EH (cell line): Measurements from ENCODE around the gene G2E3.
A peak's percentile ranks its signal among the peaks of the same experiment; 100 is the strongest.
"Not testable (repeated sequence)": the region's sequence is repeated elsewhere in the genome, so short reads cannot be mapped to it uniquely, and the experiment has no call there.

Experiments
- DNase-seq: peaks from one replicate; pipeline ENCODE4 v3.0.0-alpha.2; 2015; ENCODE audit warnings: low read depth

Gene G2E3

DNA sequence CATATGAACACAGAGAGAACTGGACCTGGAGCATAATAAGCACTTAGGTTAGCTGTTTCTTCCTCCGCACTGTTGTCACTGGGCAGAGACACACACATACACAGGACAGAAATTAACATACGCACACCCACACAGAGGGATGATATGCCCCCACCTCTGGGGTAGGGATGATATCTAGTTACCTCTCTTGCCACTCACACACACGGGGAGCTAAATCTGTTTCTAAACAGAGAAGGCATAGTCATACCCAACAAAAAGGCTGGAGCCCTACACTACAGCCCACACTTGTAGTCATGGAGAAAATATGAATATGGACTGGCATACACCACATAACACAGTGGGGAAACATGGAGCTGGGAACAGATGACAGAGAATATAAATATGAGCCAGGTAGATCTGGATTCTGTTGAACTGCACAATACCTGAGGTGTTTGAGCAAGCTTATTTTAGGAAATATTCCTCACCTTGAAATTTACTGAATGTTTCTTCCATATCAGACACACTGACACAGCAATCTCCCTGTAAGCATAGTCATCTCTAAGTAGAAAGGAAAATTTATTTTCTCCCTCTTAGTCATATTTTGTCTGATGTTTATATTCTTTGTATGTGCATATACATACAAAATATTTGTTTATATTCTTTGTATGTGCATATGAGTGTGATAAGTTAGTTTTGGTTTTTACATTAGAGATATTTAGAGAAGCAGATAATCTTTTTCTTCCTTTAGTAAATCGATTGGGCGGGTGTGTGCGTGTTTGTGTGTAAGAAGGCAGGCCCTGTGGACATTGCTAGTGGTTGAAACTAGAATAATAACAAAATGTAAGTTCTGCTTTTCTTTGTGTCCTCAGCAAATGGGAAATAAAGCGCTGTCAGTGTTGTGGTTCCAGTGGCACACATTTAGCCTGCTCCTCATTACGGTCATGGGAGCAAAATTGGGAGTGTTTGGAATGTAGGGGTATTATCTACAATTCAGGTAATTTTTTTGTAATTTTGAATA, 42.3 kb downstream of the G2E3 start:
- no peak for DNase-seq

DNA sequence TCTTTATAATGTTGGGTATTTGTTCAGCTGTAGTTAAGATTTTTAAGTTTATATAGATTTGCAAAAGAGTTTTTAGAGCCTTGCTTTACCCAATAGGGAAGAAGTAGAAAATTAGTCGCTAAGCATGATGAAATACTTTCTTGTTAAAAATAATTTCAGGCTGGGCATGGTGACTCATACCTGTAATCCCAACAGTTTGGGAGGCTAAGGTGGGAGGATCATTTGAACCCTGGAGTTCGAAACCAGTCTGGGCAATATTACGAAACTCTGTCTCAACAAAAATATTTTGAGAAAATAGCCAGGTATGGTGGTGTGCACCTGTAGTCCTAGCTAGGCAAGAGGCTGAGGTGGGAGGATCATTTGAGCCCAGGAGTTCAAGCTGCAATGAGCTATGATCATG, 44.4 kb downstream of the G2E3 start:
- DNase-seq = no peak

DNA sequence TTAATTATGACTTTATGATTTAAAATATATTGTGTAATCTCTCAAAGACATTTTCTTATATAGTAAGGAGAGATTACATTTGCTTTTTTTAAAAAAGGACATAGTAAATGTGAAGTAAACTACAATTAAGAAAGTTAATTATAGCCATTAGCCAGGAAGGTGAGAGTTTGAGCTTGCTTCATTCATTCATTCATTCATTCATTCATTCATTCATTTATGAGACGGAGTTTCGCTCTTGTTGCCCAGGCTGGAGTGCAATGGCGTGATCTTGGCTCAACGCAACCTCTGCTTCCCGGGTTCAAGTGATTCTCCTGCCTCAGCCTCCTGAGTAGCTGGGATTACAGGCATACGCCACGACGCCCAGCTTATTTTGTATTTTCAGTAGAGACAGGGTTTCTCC, 45.7 kb downstream of the G2E3 start:
- not testable (repeated sequence) for DNase-seq

DNA sequence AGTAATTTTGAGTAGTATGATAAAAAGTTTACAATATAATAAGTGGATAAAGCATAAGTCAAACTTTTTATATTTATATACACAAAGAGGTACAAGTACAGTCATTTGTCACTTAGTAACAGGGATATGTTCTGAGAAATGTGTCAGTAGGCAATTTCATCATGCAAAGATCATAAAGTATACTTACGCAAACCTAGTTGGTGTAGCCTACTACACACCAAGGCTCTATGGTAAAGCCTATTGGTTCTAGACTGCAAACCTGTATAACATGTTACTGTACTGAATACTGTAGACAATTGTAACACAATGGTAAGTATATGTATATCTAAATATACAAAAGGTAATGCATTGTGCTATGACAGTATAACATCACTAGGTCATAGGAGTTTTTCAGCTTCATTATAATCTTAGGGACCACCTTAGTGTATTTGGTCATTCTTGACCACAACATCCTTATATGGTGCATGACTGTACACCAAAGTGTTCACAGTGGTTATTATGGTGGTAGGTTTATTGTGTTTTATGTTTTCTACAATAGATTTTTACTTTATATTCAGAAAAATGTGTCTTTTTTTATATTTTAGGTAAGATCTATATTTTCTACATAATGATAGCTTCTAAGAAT, 48.3 kb downstream of the G2E3 start:
- peak; percentile 43 for DNase-seq

DNA sequence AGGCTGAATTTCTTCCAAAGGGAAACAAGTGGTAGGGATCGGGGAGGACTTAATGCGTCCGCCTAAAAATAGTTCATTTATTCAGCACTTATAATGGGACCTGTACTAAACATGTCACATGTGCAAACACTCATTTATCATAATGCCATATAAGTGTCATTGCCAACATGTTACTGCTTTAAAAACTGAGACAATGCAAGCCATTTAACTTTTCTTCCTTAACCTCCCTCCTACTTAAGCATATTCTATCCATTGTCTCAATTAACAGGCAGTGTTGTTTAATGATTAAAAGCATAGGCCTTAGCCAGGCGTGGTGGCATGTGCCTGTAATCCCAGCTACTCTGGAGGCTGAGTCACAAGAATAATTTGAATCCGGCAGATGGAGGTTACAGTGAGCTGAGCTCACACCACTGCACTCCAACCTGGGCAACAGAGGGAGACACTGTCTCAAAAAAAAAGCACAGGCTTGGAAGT, 49.6 kb downstream of the G2E3 start:
- peak; percentile 69 for DNase-seq

DNA sequence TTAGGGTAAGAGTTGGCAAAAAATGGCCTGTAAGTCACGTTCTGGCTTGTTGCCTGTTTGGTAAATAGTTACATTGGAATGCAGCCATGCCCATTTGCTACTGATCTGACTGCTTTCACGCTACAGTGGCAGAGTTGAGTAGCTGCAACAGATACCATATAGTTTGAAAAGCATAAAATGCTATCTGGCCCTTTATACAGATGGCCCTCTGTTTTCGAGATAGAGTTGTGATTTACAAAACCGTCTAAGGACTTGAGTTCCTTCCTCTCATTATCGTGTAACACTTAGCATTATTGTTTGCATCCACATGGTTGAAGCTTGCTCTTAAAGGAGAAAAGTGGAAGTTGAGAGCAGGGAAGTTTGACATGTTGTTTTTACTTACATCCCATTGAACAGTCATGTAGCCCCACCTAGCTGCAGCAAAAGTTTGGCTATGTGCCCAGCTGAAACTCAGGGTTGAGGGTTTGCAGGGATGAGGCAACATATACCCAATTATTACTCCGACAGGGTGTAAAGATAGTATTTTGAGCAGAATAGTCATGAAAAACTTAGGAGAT, 51.9 kb downstream of the G2E3 start:
- peak; percentile 71 for DNase-seq

DNA sequence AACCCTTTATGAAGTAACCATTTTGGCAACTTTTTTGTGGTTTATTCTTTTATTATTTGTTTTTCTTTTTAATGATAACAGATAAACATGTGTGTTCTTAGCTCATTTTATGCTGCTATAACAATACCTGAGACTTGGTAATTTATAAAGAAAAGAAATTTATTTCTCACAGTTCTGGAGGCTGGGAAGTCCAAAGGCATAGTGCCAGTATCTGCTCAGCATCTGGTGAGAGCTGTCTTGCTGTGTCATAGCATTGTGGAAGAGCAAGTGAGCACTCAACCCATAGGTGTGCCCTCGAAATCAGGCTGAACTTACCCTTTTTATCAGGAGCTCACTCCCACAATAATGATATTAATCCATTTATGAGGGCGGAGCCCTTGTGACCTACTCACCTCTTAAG, 55.2 kb downstream of the G2E3 start:
- DNase-seq = no peak

DNA sequence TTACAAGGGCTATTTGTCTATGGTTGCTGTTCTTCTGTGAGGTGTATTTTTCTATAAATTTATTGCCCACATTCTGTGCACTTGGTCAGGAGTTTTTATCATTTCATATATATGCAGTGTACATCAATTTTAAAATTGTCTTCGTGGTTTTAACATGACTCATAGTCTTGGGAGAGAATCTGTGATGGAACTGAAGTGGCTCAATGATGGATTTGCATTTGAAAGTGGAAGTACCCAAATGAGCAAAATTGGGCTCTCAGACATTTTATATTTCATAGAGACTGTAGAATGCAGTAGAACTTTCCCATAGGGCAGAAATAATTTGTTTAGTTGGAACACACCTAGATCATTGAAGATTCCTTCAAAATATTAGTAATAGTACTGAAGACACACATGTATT, 61.2 kb downstream of the G2E3 start:
- peak; percentile 72 for DNase-seq

DNA sequence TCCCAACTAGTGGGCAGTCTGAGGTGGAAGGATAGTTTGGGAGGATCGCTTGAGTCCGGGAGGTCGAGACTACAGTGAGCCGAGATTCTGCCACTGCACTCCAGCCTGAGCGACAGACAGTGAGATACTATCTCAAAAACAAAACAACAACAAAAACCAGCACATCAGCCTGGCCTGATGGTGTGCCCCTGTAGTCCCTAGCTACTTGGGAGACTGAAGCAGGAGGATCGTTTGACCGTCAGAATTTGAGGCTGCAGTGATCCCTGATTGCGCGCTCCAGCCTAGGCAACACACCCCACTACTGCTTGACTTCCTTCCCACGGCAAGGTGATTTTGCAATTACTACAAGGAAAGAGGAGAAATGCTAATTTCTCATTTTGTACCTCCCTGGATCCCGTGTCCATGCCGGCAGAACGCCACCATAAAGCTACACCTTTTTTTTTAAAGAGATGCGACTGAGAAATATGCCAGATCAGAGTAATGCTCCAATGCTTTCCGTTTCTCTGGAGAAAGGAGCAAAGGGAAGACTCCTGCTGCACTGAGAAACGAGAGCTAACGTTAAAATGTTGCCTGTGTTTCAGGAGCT, 62.5 kb downstream of the G2E3 start:
- DNase-seq = no peak

DNA sequence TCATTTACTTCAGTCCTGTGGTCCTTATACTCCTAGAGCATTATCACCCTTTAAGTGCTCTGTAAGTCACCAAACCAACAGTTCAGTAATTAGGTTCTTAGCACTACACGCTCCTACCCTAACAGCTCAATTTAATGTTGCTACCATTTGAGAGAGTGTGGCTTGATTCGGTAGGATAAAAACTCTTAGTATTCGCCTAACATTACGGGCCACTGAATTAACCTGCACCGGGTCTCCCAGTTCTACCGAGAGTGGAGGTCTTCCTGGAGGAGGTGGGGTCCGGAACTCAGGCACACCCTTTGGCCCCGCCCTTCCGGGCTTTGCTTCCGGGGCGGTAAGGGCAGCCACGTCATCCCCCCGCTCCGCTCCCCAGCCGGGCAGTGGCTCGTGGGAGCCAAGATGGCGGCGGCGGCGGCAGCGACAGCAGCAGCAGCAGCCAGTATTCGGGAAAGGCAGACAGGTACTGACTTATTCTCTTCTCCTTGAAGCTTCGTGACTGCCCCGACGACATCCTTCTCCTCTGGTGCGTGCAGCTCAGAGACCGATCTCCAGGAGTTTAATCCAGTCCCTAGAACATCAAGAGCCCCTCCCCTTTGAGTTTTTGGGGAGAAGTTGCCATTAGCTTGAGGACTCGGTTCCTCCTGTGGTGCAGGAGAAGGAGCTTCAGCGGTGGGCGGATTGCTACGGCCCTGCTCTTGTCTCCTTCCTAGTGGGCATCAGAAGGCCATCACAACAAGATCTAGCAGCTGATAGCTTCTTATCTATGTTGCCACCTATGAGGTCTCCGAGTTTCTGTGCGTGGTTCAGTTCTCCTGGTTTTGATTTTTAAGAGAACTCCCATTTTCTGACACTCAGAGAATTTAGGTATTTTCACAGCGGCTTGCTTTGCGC, 63.2 kb downstream of the G2E3 start, which contains the start of gene SCFD1:
Gene SCFD1, plus strand, starts transcription at position 380 of the 891 bp plus-strand sequence. Its CDS starts 20 bp downstream, at position 400.
- DNase-seq = peak; percentile 91

DNA sequence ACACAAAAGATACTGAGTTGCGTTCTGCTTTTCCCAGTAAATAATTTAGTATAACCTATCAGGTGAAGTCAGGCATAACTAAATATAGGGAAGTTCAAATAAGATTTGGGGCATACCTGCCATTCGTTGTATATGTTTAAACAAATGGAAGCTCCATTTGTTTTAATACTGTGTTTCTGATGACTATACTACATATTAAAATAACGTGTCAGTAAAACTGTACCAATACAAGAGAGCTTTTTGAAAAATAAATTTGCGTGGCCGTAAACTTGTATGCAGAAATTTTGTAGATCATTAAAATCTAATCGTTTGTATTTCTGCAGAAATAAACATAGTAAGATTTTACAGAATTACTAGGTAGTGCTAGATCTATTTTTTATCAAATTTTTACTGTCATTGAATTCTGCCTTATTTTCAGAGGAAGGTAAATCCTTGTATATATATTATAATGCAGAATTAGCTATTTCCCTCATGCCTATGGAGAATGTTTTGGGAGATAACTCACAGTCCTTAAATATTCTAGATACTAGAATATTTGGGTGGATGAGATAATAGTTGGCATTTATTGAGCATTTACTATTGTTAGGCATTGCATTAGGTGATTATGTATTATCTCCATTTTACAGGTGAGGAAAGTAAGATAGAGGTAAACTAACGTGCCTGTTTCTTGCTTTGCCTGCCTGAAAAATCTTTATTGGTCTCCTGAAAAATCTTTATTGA, 64.6 kb downstream of the G2E3 start:
- no peak for DNase-seq

DNA sequence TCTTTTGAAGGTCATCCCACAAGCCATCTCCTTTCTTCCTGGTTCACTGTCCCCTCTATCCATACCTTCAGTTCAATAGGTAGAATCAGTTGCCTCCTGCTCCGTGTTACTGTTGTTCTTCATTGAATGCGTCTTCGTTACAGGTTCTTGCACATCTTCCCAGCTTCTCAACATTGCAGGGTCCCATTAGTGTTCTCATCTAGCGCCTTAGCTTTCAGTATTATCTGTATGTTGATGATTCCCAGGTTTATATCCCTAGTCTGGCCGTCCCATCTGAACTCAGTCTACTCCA, 65.1 kb downstream of the G2E3 start:
- DNase-seq = no peak

DNA sequence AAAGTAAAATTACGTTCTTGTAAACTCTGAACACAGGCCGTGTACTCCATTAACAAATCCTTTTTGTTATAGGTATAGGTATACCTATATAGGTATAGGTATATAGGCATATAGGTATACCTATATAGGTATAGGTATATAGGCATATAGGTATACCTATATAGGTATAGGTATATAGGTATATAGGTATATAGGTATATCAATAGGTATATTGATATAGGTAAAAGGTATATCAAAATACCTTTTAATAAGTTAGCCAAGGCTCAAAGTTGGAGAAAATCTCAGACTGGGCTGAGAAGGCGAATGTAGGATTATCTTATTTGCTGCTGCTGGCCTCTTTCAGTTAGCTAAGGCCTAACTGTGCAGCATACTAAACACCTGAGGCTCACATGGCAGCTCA, 66.6 kb downstream of the G2E3 start:
- no peak for DNase-seq

DNA sequence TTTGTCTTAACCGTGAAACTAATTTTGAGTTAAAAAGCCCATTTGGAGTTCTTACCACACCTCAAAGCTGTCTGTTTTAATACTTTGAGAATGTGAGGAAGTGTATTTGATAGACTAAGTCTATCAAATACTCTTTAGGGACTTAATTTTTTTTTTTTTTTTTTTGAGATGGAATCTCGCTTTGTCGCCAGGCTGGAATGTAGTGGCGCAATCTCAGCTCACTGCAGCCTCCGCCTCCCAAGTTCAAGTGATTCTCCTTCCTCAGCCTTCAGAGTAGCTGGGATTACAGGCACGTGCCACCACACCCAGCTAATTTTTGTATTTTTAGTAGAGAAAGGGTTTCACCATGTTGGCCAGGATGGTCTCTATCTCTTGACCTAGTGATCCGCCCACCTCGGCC, 70.5 kb downstream of the G2E3 start:
- peak; percentile 77 for DNase-seq

DNA sequence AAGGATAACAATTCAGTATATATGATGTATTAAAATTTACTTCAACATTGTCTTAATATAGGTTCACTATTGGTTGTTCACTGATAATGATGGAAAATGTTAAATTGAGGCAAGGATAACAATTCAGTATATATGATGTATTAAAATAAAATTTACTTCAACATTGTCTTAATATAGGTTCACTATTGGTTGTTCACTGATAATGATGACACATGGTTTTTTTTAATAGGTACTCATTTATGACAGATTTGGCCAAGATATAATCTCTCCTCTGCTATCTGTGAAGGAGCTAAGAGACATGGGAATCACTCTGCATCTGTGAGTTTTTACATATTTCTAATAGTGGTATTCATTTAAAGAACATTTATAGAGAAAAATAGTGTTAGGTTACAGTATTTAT, 71.3 kb downstream of the G2E3 start:
- DNase-seq = no peak

DNA sequence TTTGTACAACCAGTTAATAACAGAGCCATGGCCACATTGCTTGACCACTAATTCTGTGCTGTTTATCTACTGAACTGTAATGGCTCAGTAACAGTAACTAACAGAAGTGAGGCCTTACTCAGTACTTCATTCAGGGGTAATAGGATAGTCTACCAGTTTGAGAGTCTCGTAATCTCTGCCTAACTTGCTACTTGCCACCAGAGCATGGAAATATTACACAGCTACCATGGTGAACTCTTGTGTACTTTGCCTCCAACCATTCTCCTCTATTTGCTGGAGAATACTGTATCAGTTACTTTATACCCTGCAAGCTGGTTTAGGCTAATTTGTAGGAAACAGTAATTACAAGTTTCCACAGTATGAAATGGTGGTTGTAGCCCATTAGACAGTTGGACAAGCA, 73.8 kb downstream of the G2E3 start:
- no peak for DNase-seq

DNA sequence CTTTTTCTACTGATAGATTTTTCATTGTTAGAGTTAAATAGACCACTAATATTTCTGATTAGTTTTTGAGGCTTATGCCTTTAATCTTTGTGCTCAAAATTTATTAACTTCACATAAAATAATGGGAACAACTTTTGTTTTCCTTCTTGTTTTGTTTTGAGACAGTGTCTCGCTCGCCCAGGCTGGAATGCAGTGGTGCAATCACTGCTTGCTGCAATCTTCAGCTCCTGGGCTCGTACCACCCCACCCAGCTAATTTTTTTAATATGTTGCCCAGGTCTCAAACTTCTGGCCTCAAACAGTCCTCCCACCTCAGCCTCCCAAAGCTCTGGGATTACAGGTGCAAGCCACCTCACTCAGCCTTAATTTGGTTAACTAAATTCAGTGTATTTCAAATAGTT, 80.0 kb downstream of the G2E3 start:
- DNase-seq = no peak

DNA sequence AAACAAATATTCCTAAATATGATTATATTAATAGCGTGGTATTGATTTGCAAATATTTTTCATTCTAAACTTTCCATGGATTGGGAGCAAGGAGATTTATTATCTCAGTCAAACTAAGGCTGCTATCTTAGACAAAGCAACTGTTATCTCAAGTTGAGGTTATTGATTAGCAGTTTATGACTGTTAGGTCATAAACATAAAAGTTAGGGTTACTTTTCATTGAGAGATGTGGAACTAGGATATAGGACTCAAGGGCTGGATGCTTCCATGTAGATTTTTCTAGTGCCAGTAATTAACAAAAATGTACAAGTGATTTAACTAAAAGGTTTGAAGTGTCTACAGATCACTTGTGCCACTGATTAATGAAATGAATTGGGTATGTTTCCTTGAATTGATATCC, 82.2 kb downstream of the G2E3 start:
- DNase-seq = no peak

DNA sequence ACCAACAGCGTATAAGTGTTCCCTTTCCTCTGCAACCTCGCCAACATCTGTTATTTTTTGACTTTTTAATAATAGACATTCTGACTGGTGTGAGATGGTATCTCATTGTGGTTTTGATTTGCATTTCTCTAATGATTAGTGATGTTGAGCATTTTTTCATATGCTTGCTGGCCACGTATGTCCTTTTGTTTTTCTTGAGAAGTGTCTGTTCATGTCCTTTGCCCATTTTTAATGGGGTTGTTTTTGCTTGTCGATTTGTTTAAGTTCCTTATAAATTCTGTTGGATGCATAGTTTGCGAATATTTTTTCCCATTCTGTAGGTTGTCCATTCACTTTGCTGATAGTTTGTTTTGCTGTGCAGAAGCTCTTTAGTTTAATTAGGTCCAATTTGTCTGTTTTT, 85.5 kb downstream of the G2E3 start:
- not testable (repeated sequence) for DNase-seq

DNA sequence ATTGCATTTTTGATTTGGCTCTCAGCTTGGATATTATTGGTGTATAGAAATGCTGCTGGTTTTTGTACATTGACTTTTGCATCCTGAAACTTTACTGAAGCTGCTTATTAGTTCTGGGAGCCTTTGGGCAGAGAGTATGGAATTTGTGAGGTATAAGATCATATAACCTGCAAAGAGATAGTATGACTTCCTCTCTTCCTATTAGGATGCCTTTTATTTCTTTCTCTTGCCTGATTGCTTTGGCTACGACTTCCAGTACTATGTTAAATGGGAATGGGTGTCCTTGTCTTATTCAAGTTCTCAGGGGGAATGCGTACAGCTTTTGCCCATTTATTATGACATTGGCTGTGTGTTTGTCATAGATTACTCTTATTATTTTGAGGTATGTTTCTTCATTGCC, 86.6 kb downstream of the G2E3 start:
- DNase-seq = no peak

DNA sequence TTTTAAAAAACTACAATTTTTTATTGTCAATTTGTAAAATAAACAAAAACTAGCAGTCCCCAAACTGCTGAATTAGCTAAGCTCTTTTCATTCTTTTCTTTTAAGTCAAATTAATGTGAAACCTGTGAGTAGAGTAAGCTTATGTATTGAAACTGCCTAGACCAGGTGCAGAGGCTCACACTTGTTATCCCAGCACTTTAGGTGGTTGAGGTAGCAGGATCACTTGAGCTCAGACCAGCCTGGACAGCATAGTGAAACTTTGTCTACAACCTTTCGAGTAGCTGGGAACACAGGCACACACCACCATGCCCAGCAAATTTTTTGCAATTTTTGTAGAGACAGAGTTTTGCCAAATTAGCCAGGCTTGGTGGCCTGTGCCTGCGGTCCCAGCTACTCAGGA, 89.5 kb downstream of the G2E3 start:
- DNase-seq = no peak
